HG03439 (cell line): ENCODE data around the gene SCGB1A1.
"Not testable (repeated sequence)": the region's sequence is repeated elsewhere in the genome, so short reads cannot be mapped to it uniquely, and the experiment has no call there.

Experiments used
- ATAC-seq: cut with Tn5 transposase; IDR thresholded peaks from one replicate; pipeline ENCODE4 v1.9.1; 2021; ENCODE audit warnings: mild to moderate bottlenecking, moderate library complexity; ENCODE audit not compliant: unreplicated experiment

Gene SCGB1A1

GRCh38 chr11:62446091-62446490 is 27.3 kb downstream of the SCGB1A1 start:
- no peak for ATAC-seq

- ATAC-seq = no peak
Measured at GRCh38 chr11:62449451-62449851, 30.6 kb downstream of the SCGB1A1 start.

- ATAC-seq = not testable (repeated sequence)
Measured at GRCh38 chr11:62449912-62450311, 31.1 kb downstream of the SCGB1A1 start.

- ATAC-seq = no peak
Measured at GRCh38 chr11:62450543-62451240, 31.9 kb downstream of the SCGB1A1 start.

- ATAC-seq = no peak
Measured at GRCh38 chr11:62451241-62451621, 32.4 kb downstream of the SCGB1A1 start.

- ATAC-seq = no peak
Measured at GRCh38 chr11:62452261-62452660, 33.4 kb downstream of the SCGB1A1 start.

GRCh38 chr11:62452839-62453468 is 34.1 kb downstream of the SCGB1A1 start:
- ATAC-seq = no peak

GRCh38 chr11:62456630-62457029 is 37.8 kb downstream of the SCGB1A1 start:
- ATAC-seq = no peak

GRCh38 chr11:62457478-62457877 is 38.6 kb downstream of the SCGB1A1 start:
- ATAC-seq = no peak

GRCh38 chr11:62458212-62459002 is 39.6 kb downstream of the SCGB1A1 start:
- ATAC-seq = no peak

GRCh38 chr11:62459080-62459479 is 40.2 kb downstream of the SCGB1A1 start:
- ATAC-seq = no peak

- no peak for ATAC-seq
Measured at GRCh38 chr11:62461740-62462507, 43.1 kb downstream of the SCGB1A1 start.

- ATAC-seq = no peak
Measured at GRCh38 chr11:62462508-62462892, 43.7 kb downstream of the SCGB1A1 start.

- ATAC-seq = no peak
Measured at GRCh38 chr11:62463121-62463542, 44.3 kb downstream of the SCGB1A1 start.

- ATAC-seq = no peak
Measured at GRCh38 chr11:62464655-62465054, 45.8 kb downstream of the SCGB1A1 start.

GRCh38 chr11:62466444-62466843 is 47.6 kb downstream of the SCGB1A1 start:
- no peak for ATAC-seq

- no peak for ATAC-seq
Measured at GRCh38 chr11:62468577-62468976, 49.7 kb downstream of the SCGB1A1 start.

- no peak for ATAC-seq
Measured at GRCh38 chr11:62471603-62472002, 52.8 kb downstream of the SCGB1A1 start.

GRCh38 chr11:62472063-62472884 is 53.4 kb downstream of the SCGB1A1 start:
- no peak for ATAC-seq
